Spinal cord (tissue), 10 donors: Measurements from ENCODE around the gene XKR3. TPM values are rescaled to one million over a fixed set of nuclear protein-coding genes. Genes with fewer than 3 reads are reported as not detected.
"Not testable (repeated sequence)": the region's sequence is repeated elsewhere in the genome, so short reads cannot be mapped to it uniquely, and the experiment has no call there.

Experiments used
- DNase-seq, 6 donors: peaks; one replicate each; pipeline versions ENCODE4 v3.0.0 to v3.0.0-alpha.2; 2013 to 2015; ENCODE audit warnings: low spot score in 6 of 6, low read depth in 4 of 6
- H3K27ac ChIP-seq: one replicate; pipeline ENCODE4 v1.5.1; 2013; ENCODE audit warnings: low read depth, low read length, control low read depth
- H3K27me3 ChIP-seq: one replicate; pipeline ENCODE4 v1.6.1; 2013; ENCODE audit warnings: low read length; ENCODE audit not compliant: control insufficient read depth, insufficient read depth
- H3K36me3 ChIP-seq: one replicate; pipeline ENCODE4 v1.6.1; 2013; ENCODE audit warnings: low read length; ENCODE audit not compliant: control insufficient read depth, insufficient read depth
- H3K4me1 ChIP-seq: one replicate; pipeline ENCODE4 v1.6.1; 2013; ENCODE audit warnings: low read length; ENCODE audit not compliant: control insufficient read depth, insufficient read depth
- H3K4me3 ChIP-seq: one replicate; pipeline ENCODE4 v1.5.1; 2013; ENCODE audit warnings: low read depth, low read length, control low read depth
- H3K9me3 ChIP-seq: one replicate; pipeline ENCODE4 v1.6.1; 2013; ENCODE audit warnings: low read length; ENCODE audit not compliant: control insufficient read depth, insufficient read depth
- whole genome bisulfite sequencing: methylation state at CpG from one replicate; pipeline ENCODE4 v1.1.5; 2013; ENCODE audit warnings: missing lambda C conversion rate; ENCODE audit not compliant: insufficient coverage; 5-methylcytosine and 5-hydroxymethylcytosine counted together
- polyA plus RNA-seq, 2 donors: library from polyadenylated mRNA; unstranded; fragments of 120-200 nt; gene quantifications; one replicate each; pipeline ENCODE4 v1.2.1, GENCODE V29; 2013; ENCODE audit not compliant: insufficient read length in 2 of 2
- total RNA-seq, 2 donors: library from RNA; depleted of rRNA in 1 of 2; stranded (reverse); fragments of 120-200 nt in 1 of 2; fragments of >200 nt in 1 of 2; gene quantifications; one replicate each; pipeline versions ENCODE4 v1.2.3 to v1.2.4, GENCODE V29; 2013 to 2014
- donor health status: healthy.

Gene XKR3
- total and polyA plus RNA-seq, 4 donors = 0.10 TPM; not detected in 3

DNA sequence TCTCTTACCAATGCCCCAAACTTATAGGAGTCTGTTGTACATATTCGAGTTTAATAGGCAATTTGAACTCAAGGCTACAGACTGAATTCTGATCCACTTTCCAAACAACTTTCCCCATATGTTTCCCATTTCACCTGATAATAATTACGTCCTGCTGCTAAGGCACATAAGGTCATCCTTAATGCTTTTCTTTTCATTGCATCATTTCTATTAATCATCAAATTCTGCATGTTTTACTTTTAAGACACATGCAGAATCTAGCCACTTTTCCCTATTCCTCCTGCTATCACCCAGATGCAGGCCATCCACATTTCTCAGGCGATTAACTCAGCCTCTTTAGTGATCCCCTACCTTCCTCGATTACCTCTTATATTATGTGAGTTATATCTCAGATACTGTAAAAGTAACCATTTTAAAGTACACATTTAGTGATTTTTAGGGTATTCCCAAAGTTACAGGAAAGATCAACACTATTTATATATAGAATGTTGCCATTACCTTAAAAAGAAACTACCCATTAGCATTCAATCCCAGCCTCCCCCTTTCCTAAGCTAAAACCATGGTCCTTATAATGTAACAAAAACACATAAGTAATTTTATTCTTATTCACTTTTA, 14.9 kb downstream of the XKR3 start:
- Histone ChIP-seq H3K27ac (no peak overlapping the region), H3K27me3 (no peaks in the 10 kb centered on the region), H3K9me3 (no peaks in the 10 kb centered on the region), H3K36me3 (no peaks in the 10 kb centered on the region), H3K4me1 (no peaks in the 10 kb centered on the region), H3K4me3 (no peak overlapping the region)
- DNase-seq = no peak
- 58% methylated on average over 2 of the region's 4 CpGs for WGBS

DNA sequence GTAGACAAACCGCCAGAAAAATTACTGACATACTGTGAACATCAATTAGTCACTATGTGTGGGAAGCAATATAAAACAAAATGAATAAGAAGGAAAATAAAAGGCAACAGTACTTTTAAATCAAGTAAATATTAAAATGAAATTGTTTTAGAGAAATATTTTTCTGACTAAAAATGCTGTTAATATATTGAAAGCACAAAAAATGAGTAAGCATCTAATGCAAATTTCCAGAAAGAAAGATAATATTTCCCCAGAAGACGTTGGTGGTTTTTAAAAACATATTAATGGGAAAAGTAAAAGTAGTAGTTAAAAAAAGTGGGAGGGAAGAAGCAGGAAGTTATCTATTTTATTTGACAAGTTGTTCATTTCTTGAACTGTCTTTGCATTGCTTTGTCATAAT, 16.5 kb downstream of the XKR3 start:
- no peaks in the 10 kb centered on the region for H3K4me1 ChIP-seq
- H3K27me3 ChIP-seq = no peaks in the 10 kb centered on the region
- H3K27ac ChIP-seq = no peak overlapping the region
- no CpG with 5 or more reads among the region's 2 CpGs for WGBS
- H3K36me3 ChIP-seq = no peaks in the 10 kb centered on the region
- no peaks in the 10 kb centered on the region for H3K9me3 ChIP-seq
- no peak for DNase-seq
- H3K4me3 ChIP-seq = no peak overlapping the region

DNA sequence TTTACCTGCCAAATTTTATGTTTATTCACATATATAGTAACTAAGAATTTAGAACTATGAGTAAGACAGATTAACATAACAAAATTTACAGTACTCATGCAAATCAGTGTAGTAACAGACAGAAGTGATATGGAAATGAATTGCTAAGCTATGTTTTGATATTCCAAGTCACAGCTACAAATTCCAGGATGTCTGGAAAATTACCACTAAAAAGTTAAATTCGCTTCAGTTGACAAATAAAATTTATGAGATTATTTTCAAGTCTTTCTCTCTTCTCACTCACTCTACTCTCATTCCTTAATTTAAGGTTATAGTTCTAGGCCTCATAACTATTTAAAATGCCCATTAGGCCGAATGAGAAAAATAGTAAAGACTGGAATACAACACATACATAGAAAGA, 18.1 kb downstream of the XKR3 start:
- WGBS = no CpG with 5 or more reads among the region's 2 CpGs

DNA sequence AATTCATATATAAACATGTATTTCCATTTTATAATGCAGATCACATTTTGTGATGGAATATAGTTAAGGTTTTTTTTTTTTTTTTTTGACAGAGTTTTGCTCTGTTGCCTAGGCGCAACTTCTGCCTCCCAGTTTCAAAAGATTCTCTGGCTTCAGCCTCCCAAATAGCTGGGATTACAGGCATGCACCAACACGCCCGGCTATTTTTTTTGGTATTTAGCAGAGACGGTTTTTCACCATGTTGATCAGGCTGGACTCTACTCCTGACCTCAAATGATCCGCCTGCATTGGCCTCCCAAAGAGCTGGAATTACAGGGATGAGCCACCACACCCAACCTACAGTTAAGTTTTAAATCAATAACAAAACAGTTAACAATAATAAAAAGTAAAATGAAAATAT, 18.8 kb downstream of the XKR3 start:
- Histone ChIP-seq H3K4me1 (no peaks in the 10 kb centered on the region), H3K36me3 (no peaks in the 10 kb centered on the region), H3K9me3 (no peaks in the 10 kb centered on the region), H3K27ac (no peak overlapping the region), H3K27me3 (no peaks in the 10 kb centered on the region), H3K4me3 (no peak overlapping the region)
- whole genome bisulfite sequencing = 88% methylated on average over 3 of the region's 5 CpGs
- DNase-seq = no peak

More for the DNA sequence above, 18.1 kb downstream of the XKR3 start:
- H3K9me3 ChIP-seq = no peaks in the 10 kb centered on the region
- no peak overlapping the region for H3K27ac ChIP-seq
- no peaks in the 10 kb centered on the region for H3K4me1 ChIP-seq
- H3K4me3 ChIP-seq = no peak overlapping the region
- H3K27me3 ChIP-seq = no peaks in the 10 kb centered on the region
- DNase-seq = no peak
- H3K36me3 ChIP-seq = no peaks in the 10 kb centered on the region

DNA sequence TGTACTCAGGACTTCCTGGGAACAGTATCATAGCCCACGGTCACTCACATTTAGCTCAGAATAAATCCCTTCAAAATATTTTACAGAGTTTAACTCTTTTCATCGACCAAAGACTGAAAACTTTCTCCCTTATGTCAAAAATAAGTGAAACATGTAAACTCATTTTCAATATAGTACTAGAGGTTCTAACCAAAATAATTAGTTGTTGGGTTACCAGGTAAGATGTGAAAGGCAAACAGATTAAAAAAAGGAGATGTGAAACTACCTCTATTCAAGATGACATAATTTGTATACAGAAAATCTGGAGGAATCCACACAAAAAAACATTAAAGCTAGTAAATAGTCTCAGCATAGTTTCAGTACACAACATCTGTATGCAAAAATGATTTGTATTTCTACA, 20.3 kb downstream of the XKR3 start:
- WGBS = no CpG with 5 or more reads among the region's 2 CpGs

DNA sequence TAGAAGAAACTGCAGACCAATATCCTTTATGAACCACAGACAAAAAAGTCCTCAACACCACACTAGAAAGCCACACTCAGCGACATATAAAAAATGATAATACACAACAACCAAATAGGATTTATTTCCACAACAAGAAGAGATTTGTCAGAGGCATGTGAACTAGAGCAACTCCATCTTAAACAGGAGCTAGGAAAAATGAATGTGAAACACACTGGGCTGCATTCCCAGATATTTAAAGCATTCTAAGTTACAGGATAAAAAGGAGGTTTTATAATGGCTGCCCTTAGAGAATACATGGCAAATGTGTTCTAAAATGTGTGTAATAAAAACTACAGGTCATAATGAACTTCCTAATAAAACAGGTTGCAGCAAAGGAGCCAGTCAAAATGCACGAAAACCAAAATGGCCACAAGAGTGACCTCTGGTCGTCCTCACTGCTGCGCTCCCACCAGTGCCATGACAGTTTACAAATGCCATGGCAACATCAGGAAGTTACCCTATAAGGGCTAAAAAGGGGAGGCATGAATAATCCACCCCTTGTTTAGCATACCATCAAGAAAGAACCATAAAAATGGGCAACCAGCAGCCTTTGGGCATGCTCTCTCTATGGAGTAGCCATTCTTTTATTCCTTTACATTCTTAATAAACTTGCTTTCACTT, 21.8 kb downstream of the XKR3 start:
- no peaks in the 10 kb centered on the region for H3K36me3 ChIP-seq
- no peak overlapping the region for H3K27ac ChIP-seq
- DNase-seq = no peak
- no peaks in the 10 kb centered on the region for H3K9me3 ChIP-seq
- WGBS = 77% methylated on average over 3 of the region's 4 CpGs
- H3K27me3 ChIP-seq = no peaks in the 10 kb centered on the region
- H3K4me1 ChIP-seq = no peaks in the 10 kb centered on the region
- H3K4me3 ChIP-seq = no peak overlapping the region

More for the DNA sequence above, 20.3 kb downstream of the XKR3 start:
- no peaks in the 10 kb centered on the region for H3K36me3 ChIP-seq
- DNase-seq = no peak
- H3K4me3 ChIP-seq = no peak overlapping the region
- no peak overlapping the region for H3K27ac ChIP-seq
- no peaks in the 10 kb centered on the region for H3K27me3 ChIP-seq
- no peaks in the 10 kb centered on the region for H3K4me1 ChIP-seq
- H3K9me3 ChIP-seq = no peaks in the 10 kb centered on the region

DNA sequence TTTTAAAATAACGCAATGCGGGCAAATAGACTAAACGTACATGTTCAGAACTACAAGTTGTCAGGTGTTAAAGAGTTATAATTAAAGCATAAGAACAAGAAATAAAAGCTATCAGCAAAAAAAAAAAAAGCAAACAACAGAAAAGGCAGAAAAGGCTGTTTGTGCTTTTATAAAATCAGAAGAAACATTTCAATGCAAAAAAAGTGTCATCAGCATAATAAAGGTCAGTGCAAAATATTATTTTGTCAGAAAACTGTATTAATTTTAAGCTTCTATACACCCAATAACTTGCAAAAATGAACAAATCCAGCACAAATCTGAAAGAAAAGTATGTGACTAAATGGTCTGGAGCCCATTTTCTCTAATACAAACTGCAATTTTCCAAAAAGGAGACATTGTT, 23.6 kb downstream of the XKR3 start:
- Histone ChIP-seq H3K36me3 (no peaks in the 10 kb centered on the region), H3K4me3 (no peak overlapping the region), H3K27ac (no peak overlapping the region), H3K9me3 (no peaks in the 10 kb centered on the region), H3K4me1 (no peaks in the 10 kb centered on the region), H3K27me3 (no peaks in the 10 kb centered on the region)
- no peak for DNase-seq
- WGBS = no CpG with 5 or more reads among the region's 3 CpGs

DNA sequence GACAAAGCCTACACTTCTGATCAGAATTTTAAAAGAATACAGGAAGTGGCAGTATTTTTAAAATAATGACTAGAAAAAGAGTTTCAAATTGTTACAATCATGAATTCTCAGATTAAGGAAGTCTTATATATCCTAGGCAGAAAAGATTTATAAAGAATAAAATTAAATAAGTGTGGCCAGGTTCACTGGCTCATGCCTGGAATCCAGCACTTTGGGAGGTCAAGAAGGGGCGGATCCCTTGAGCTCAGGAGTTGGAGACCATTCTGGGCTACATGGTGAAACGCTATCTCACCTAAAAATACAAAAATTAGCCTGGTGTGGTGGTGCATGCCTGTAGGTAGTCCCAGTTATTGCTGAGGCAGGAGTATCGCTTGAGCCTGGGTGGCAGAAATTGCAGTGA, 24.1 kb downstream of the XKR3 start:
- H3K27ac ChIP-seq = no peak overlapping the region
- no peaks in the 10 kb centered on the region for H3K4me1 ChIP-seq
- DNase-seq = no peak
- no peaks in the 10 kb centered on the region for H3K27me3 ChIP-seq
- no peaks in the 10 kb centered on the region for H3K9me3 ChIP-seq
- H3K36me3 ChIP-seq = no peaks in the 10 kb centered on the region
- no CpG with 5 or more reads among the region's 3 CpGs for WGBS
- no peak overlapping the region for H3K4me3 ChIP-seq

DNA sequence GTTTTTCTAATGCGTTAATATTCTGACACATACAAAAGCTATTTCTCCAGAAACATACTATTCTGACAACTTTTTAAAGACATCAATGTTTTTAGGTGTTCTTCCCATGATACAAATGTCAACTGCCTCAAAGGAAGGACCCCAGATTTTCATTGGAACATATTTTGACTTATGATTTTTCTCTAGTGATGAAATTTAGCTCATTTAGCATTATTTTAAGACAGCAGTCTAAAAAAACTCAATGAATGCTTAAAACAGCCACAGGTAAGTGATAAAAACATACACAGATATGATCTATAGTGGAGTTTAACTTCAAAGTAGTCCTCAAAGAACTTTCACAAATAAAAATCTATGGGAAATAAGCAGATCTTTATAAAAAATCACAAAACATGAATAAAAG, 24.9 kb downstream of the XKR3 start:
- Histone ChIP-seq H3K4me3 (no peak overlapping the region), H3K9me3 (no peaks in the 10 kb centered on the region), H3K4me1 (no peaks in the 10 kb centered on the region), H3K27ac (no peak overlapping the region), H3K36me3 (no peaks in the 10 kb centered on the region), H3K27me3 (no peaks in the 10 kb centered on the region)
- no CpG with 5 or more reads among the region's 1 CpG for WGBS
- DNase-seq = no peak

DNA sequence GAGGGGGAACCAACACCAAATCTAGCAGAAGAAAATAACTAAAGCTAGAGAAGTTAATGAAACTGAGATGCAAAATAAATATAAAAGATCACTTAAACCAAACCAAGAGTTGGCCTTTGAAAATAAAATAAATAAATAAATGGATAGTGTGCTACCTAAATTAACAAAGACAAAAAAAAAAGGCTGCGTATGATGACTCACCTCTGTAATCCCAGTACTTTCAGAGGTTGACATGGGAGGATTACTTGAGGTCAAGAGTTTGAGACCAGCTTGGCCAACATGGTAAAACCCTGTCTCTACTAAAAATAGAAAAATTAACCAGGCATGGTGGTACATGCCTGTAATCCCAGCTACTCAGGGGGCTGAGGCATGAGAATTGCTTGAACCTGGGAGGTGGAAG, 29.7 kb downstream of the XKR3 start:
- H3K4me3 ChIP-seq, H3K4me1 ChIP-seq, DNase-seq, H3K27ac ChIP-seq, H3K36me3 ChIP-seq, H3K27me3 ChIP-seq, H3K9me3 ChIP-seq: not testable (repeated sequence)
- no CpG with 5 or more reads among the region's 1 CpG for WGBS
